NCI-H2107 (cell line): ENCODE data around the gene NQO1.
"Not testable (repeated sequence)": the region's sequence is repeated elsewhere in the genome, so short reads cannot be mapped to it uniquely, and the experiment has no call there.

Experiments used
- DNase-seq: peaks from one replicate; lab custom pipeline; 2025; lab: John Stamatoyannopoulos, UW

NQO1 gene

DNA sequence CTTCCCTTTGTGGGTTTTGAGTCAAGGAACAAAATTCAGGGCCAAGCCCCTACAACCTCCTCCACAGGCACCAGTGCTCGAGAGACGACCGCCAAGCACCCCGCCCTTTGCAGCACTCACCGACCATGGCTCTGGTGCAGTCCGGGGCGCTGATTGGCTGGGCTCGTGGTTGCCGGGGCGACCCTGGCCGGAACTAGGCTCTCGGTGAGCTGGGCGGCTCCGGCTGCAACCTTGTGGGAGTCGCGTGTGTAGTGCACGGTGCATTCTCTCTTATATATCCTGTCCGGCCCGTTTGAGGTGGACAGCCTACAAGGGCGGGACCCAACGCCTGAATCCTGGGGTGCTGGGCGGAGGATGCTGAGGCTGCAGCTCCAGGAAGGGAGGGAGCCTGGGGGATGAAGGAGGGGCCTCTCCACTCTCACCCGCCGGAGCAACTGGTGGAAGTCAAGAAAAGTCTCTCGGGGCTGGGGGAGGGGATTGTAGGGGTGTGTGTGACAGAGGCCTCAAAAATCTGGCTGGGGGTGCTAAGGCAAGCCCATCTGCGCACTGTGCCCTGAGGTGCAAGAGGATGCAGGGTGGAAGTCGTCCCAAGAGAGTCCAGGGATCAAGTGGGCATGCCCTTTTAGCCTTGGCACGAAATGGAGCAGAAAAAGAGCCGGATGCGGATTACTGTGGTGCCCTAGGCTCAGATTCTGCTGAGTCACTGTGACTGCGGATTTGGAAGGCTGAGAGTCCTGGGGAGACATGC is at the start of gene NQO1:
NQO1 (minus strand) TSS at position 248 of the 748 bp plus-strand sequence; CDS start at position 127, 121 bp downstream.
- DNase-seq: peak; percentile 86

GRCh38 chr16:69775563-69775962 is 49.2 kb upstream of the NQO1 start:
- DNase-seq: no peak

DNA sequence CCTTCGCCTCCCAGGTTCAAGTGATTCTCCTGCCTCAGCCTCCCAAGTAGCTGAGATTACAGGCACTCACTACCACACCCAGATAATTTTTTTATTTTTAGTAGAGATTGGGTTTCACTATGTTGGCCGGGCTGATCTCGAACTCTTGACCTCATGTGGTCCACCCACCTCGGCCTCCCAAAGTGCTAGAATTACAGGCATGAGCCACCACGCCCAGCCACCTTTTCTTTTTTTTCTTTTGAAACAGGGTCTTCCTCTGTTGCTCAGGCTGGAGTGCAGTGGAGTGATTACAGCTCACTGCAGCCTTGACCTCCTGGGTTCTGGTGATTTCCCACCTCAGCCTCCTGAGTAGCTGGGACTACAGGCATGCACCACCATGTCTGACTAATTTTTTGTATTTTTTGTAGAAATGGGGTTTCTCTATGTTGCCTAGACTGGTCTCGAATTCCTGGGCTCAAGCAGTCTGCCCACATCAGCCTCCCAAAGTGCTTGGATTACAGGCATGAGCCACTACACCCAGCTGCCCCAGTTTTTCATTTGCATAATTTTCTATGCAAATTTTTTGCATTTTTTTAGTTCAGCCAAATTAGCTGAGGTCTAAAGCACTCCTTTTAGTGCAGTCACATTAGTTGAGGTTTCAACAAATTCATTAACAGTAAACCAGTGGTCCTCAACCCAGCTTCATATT is 47.0 kb upstream of the NQO1 start:
- DNase-seq: no peak

DNA sequence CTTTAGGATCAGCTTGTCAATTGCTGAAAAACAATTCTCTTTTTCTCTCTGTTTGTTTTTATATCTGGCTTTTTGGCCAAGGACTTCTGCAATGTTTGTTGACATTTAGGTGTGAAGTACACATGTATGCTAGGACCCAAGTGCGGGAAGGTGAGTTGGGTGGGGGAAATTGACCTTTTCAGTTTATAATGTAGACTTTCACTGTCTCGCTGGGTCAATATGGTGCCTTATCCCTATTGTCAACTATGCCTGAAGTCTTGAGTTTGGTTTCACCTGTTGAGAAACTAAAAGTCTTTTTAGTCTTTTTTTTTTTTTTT is 45.2 kb upstream of the NQO1 start:
- DNase-seq: no peak

DNA sequence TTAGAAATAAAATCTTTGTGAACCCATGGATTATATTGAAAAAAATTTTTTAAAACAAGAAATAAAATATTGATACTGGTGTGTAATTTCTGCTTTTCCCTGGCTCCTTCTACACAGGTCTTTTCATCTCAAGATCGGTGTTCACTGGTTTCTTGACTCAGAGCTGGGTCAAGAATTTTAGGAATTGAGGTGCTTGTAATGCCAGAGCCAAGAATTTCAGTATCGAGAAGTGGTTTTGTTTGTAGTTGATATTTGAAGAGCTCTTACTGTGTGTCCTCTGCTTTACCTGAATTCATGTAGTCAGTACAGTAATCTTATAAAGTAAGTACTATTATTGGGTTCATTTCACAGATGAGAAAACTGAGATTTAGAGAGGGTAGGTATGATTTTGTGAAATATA is 43.0 kb upstream of the NQO1 start:
- DNase-seq: no peak

- DNase-seq: no peak
These were observed 42.3 kb upstream of the NQO1 start for GRCh38 chr16:69768666-69769065.

DNA sequence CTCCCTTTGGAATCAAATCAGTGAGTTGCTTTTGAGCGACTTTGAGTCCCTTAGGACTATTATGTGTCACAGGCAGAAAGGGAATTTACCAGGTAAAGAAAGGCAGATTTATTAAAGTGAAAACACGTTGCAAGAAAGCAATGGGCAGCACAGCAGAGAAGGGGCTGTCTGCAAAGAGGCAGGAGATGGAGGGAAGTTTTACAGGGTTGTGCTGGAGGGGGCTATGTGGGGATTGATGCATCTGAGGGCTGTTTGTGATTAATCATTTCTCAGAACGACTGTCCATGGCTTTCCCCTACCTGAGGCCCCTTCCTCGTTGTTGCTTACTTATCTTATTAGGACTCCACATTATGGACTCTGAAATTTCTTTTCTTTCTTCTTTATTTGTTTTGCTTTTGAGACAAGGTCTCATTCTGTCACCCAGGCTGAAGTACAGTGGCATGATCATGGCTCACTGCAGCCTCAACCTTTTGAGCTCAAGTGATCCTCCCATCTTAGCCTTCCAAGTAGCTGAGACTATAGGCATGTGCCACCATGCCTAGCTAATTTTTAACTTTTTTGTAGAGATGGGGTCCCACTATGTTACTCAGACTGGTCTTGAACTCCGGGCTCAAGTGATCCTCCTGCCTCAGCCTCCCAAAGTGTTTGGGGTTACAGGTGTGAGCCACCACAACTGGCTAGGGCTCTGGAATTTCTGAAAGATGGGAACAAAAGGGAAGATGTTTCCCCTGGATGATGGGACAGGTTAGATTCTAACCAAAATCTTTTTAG is 41.3 kb upstream of the NQO1 start:
- no peak for DNase-seq

DNA sequence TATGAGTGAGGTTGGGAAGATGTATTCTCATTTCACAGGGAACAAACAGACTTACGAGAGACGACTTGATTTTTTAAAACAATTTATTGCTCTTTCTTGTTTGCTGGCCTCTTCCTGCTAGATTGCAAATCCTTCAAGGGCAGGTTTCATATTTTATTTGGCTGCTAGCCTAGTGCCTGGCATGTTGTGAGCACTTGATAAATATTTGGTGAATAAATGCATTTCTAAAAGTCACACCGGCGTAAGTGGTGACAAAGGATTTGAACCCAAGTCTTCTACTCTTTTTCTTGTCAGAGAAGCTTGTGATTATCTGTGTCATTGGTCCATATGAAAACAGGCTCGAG is 37.2 kb upstream of the NQO1 start:
- no peak for DNase-seq

GRCh38 chr16:69762814-69763598 is 36.6 kb upstream of the NQO1 start:
- no peak for DNase-seq

DNA sequence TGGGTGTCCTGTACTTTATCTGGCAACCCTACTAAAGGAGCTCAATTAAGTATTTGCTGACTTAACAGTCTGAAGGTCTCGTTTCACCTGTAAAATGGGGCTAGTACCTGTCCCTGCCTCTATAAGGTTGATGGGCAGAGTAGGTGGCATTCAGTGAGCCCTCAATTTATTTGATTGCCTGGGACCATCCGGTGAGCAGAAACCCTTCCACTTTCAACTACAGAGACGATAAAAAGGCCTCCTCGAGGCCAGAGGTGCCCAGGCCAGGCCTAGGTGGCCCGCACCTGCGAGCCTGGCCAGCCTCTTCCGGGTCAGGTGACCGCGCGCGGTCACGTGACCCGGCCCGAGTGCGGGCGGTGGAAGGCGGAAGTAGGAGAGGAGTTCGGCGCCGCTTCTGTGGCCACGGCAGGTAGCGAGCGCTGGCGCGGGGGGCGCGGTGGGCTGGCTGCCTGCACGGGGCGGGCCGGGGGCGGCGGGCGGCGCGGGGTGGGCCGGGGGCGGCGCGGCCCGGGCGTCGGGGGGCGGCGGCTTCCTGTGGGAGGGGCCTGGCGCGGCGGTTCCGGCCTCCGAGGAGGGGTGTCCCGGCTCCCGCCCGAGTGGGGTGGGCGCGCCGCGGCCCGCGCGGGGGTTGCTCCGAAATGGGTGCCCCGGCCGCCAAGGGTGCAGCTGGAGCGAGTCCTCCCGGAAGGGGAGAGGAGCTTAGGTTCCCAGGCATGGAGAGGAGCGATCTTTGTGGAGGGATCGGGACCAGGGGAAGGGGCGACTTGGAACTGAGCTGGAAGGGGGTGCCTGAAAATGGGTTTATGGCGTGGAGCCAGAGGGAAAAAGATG is 35.8 kb upstream of the NQO1 start, which contains the start of gene WWP2:
WWP2 (plus strand) TSS at position 350 of the 831 bp plus-strand sequence. CDS start 24,679 bp downstream, outside the sequence.
- DNase-seq: no peak

- not testable (repeated sequence) for DNase-seq
These were observed 31.0 kb upstream of the NQO1 start for GRCh38 chr16:69757375-69757774.

GRCh38 chr16:69756705-69757104 is 30.3 kb upstream of the NQO1 start:
- no peak for DNase-seq

DNA sequence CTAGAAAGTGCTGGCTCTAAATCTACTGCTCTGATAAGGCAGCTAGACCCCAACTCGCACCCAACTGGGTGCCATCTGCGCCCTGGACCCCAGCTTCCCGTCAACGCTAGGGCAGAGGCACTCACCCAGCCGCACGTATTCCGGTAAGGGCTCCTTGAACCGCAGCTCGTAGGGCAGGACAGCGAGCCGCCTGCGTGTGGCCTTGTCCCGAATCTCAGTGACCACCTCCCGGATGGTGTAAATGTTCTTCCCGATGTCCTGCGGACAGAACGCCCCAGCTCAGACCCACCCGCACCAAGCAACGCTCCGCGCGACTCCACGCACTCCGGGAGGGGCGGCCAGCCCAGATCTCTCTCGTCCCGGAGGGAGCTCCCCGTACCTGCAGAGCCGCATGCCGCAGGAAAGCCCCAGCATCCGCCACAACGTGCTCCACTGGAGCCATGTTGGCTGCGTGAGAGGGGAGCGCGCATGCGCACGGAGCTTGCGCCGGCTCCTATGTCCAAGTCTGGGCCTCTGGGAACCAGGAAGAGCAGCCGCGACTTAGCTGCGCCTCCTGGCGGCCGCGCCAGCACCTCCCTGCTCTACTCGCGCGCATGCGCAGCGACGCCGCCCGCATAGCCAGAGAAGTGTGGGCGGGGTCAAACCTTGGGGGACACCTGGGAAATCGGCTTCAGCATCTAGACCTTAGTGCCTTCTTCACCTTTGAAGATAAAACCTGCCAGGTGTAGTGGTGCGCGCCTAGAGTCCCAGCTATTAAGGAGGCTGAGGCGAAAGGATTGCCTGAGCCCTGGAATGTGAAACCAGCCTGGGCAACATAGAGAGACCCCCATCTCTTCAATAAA is 28.3 kb upstream of the NQO1 start, which contains the start of gene NOB1:
NOB1 (minus strand) TSS at position 458 of the 842 bp plus-strand sequence; CDS start at position 442, 16 bp downstream.
- DNase-seq: peak; percentile 91

DNA sequence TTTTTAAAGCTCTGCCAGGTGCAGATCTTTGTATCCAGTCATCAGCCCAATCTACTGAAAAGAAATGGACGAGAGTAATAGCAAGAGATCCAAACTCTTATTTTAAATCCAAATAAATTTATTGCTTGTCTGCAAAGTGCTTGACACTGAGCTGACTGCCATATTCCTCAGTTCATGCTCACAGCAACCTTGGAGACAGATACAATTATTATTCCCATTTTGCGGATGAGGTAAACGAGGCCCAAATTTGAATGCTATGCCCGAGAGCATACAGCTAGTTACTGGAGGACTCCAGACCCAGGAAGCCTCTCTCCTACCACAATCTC is 27.7 kb upstream of the NQO1 start:
- no peak for DNase-seq

GRCh38 chr16:69748694-69749345 is 22.5 kb upstream of the NQO1 start:
- no peak for DNase-seq

- DNase-seq: no peak
These were observed 20.8 kb upstream of the NQO1 start for GRCh38 chr16:69747115-69747514.

DNA sequence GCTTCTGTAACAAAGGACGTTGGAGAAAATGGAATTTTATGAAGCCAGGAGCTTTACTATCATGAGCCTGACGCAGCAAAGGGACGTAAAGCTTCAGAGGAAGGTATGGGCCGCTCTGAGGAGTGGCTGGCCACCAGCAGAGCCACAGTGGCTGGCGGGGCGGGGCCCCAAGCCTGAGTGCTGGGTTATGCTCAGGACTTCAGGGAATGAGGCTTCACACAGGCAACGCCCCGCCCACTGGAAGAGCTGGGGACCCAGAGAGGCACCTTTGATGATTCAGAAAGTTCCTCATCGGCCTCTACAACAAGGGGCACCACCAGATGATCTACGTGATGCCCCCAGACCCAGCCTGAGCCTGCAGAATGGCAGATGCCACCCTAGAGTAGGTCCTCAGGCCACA is 19.6 kb upstream of the NQO1 start:
- no peak for DNase-seq

- DNase-seq: no peak
These were observed 18.9 kb upstream of the NQO1 start for GRCh38 chr16:69745232-69745612.

GRCh38 chr16:69744363-69745231 is 18.2 kb upstream of the NQO1 start:
- DNase-seq: no peak
